Measurements from ENCODE around the gene APBA1. TPM values are rescaled to one million over a fixed set of nuclear protein-coding genes. Genes with fewer than 3 reads are reported as not detected.
A peak's percentile ranks its signal among the peaks of the same experiment; 100 is the strongest.

APBA1 gene
- total RNA-seq, 1 experiment from 2014 or later: 0.52 TPM

GRCh38 chr9:69494208-69494607 is 178.0 kb downstream of the APBA1 start:
- Histone ChIP-seq H3K27me3 (ENCODE audit: control insufficient read depth, insufficient read depth, low read length) (no peaks in the 10 kb centered on the region), H3K4me3 (ENCODE audit: insufficient read depth, low read depth, low read length) (no peak overlapping the region), H3K36me3 (replicated peaks; ENCODE audit: control insufficient read depth, insufficient read depth, low read length) (no peaks in the 10 kb centered on the region)
- no peak for DNase-seq

GRCh38 chr9:69486498-69486897 is 185.7 kb downstream of the APBA1 start:
- no peak overlapping the region for H3K4me3 ChIP-seq (ENCODE audit: insufficient read depth, low read depth, low read length)
- DNase-seq: no peak
- no peaks in the 10 kb centered on the region for H3K27me3 ChIP-seq (ENCODE audit: control insufficient read depth, insufficient read depth, low read length)
- H3K36me3 ChIP-seq (replicated peaks; ENCODE audit: control insufficient read depth, insufficient read depth, low read length): no peaks in the 10 kb centered on the region

- H3K27me3 ChIP-seq (ENCODE audit: control insufficient read depth, insufficient read depth, low read length): no peaks in the 10 kb centered on the region
- no peak for DNase-seq
- no peak overlapping the region for H3K4me3 ChIP-seq (ENCODE audit: insufficient read depth, low read depth, low read length)
- no peaks in the 10 kb centered on the region for H3K36me3 ChIP-seq (replicated peaks; ENCODE audit: control insufficient read depth, insufficient read depth, low read length)
Observed at GRCh38 chr9:69485466-69485865, 186.7 kb downstream of the APBA1 start.

- no peak overlapping the region for H3K4me3 ChIP-seq (ENCODE audit: insufficient read depth, low read depth, low read length)
- H3K27me3 ChIP-seq (ENCODE audit: control insufficient read depth, insufficient read depth, low read length): no peaks in the 10 kb centered on the region
- DNase-seq: no peak
- H3K36me3 ChIP-seq (replicated peaks; ENCODE audit: control insufficient read depth, insufficient read depth, low read length): no peaks in the 10 kb centered on the region
Observed at GRCh38 chr9:69483886-69484422, 188.2 kb downstream of the APBA1 start.

- H3K27me3 ChIP-seq (ENCODE audit: control insufficient read depth, insufficient read depth, low read length): no peaks in the 10 kb centered on the region
- H3K4me3 ChIP-seq (ENCODE audit: insufficient read depth, low read depth, low read length): no peak overlapping the region; the same call in 1 of the 2 replicates
- H3K36me3 ChIP-seq (replicated peaks; ENCODE audit: control insufficient read depth, insufficient read depth, low read length): no peaks in the 10 kb centered on the region
- DNase-seq: peak; percentile 52
Observed at GRCh38 chr9:69476797-69477196, 195.4 kb downstream of the APBA1 start.

GRCh38 chr9:69476016-69476415 is 196.2 kb downstream of the APBA1 start:
- Histone ChIP-seq H3K36me3 (replicated peaks; ENCODE audit: control insufficient read depth, insufficient read depth, low read length) (no peaks in the 10 kb centered on the region), H3K4me3 (ENCODE audit: insufficient read depth, low read depth, low read length) (no peak overlapping the region), H3K27me3 (ENCODE audit: control insufficient read depth, insufficient read depth, low read length) (no peaks in the 10 kb centered on the region)
- no peak for DNase-seq

GRCh38 chr9:69474821-69475220 is 197.3 kb downstream of the APBA1 start:
- Histone ChIP-seq H3K27me3 (ENCODE audit: control insufficient read depth, insufficient read depth, low read length) (no peaks in the 10 kb centered on the region), H3K4me3 (ENCODE audit: insufficient read depth, low read depth, low read length) (no peak overlapping the region), H3K36me3 (replicated peaks; ENCODE audit: control insufficient read depth, insufficient read depth, low read length) (no peaks in the 10 kb centered on the region)
- no peak for DNase-seq

- no peak for DNase-seq
- H3K36me3 ChIP-seq (replicated peaks; ENCODE audit: control insufficient read depth, insufficient read depth, low read length): no peaks in the 10 kb centered on the region
- no peaks in the 10 kb centered on the region for H3K27me3 ChIP-seq (ENCODE audit: control insufficient read depth, insufficient read depth, low read length)
- H3K4me3 ChIP-seq (ENCODE audit: insufficient read depth, low read depth, low read length): no peak overlapping the region
Observed at GRCh38 chr9:69472101-69472620, 200.0 kb downstream of the APBA1 start.

- no peak for DNase-seq
Observed at GRCh38 chr9:69471433-69471832, 200.7 kb downstream of the APBA1 start.

GRCh38 chr9:69470186-69470977 is 201.8 kb downstream of the APBA1 start:
- no peak overlapping the region for H3K4me3 ChIP-seq (ENCODE audit: insufficient read depth, low read depth, low read length)
- no peaks in the 10 kb centered on the region for H3K36me3 ChIP-seq (replicated peaks; ENCODE audit: control insufficient read depth, insufficient read depth, low read length)
- no peak for DNase-seq
- no peaks in the 10 kb centered on the region for H3K27me3 ChIP-seq (ENCODE audit: control insufficient read depth, insufficient read depth, low read length)

More at GRCh38 chr9:69471433-69471832, 200.7 kb downstream of the APBA1 start:
- no peaks in the 10 kb centered on the region for H3K27me3 ChIP-seq (ENCODE audit: control insufficient read depth, insufficient read depth, low read length)
- H3K36me3 ChIP-seq (replicated peaks; ENCODE audit: control insufficient read depth, insufficient read depth, low read length): no peaks in the 10 kb centered on the region
- no peak overlapping the region for H3K4me3 ChIP-seq (ENCODE audit: insufficient read depth, low read depth, low read length)

- Histone ChIP-seq H3K4me3 (ENCODE audit: insufficient read depth, low read depth, low read length) (no peak overlapping the region), H3K27me3 (ENCODE audit: control insufficient read depth, insufficient read depth, low read length) (no peaks in the 10 kb centered on the region), H3K36me3 (replicated peaks; ENCODE audit: control insufficient read depth, insufficient read depth, low read length) (no peaks in the 10 kb centered on the region)
- no peak for DNase-seq
Observed at GRCh38 chr9:69469136-69469535, 203.0 kb downstream of the APBA1 start.

GRCh38 chr9:69468380-69468779 is 203.8 kb downstream of the APBA1 start:
- Histone ChIP-seq H3K4me3 (ENCODE audit: insufficient read depth, low read depth, low read length) (no peak overlapping the region), H3K36me3 (replicated peaks; ENCODE audit: control insufficient read depth, insufficient read depth, low read length) (no peaks in the 10 kb centered on the region), H3K27me3 (ENCODE audit: control insufficient read depth, insufficient read depth, low read length) (no peaks in the 10 kb centered on the region)
- no peak for DNase-seq

- no peak for DNase-seq
- no peaks in the 10 kb centered on the region for H3K36me3 ChIP-seq (replicated peaks; ENCODE audit: control insufficient read depth, insufficient read depth, low read length)
- H3K4me3 ChIP-seq (ENCODE audit: insufficient read depth, low read depth, low read length): no peak overlapping the region
- no peaks in the 10 kb centered on the region for H3K27me3 ChIP-seq (ENCODE audit: control insufficient read depth, insufficient read depth, low read length)
Observed at GRCh38 chr9:69466151-69466550, 206.0 kb downstream of the APBA1 start.

- DNase-seq: no peak
- Histone ChIP-seq H3K4me3 (ENCODE audit: insufficient read depth, low read depth, low read length) (no peak overlapping the region), H3K36me3 (replicated peaks; ENCODE audit: control insufficient read depth, insufficient read depth, low read length) (no peaks in the 10 kb centered on the region), H3K27me3 (ENCODE audit: control insufficient read depth, insufficient read depth, low read length) (no peaks in the 10 kb centered on the region)
Observed at GRCh38 chr9:69465473-69465872, 206.7 kb downstream of the APBA1 start.

GRCh38 chr9:69463497-69464068 is 208.6 kb downstream of the APBA1 start:
- Histone ChIP-seq H3K4me3 (ENCODE audit: insufficient read depth, low read depth, low read length) (no peak overlapping the region), H3K27me3 (ENCODE audit: control insufficient read depth, insufficient read depth, low read length) (no peaks in the 10 kb centered on the region)

More at GRCh38 chr9:69463497-69464068, 208.6 kb downstream of the APBA1 start:
- DNase-seq: no peak
- no peaks in the 10 kb centered on the region for H3K36me3 ChIP-seq (replicated peaks; ENCODE audit: control insufficient read depth, insufficient read depth, low read length)

Data from H7 (cell line).